PFSK-1 (cell line): ENCODE data around the gene GPR158.

ENCODE experiments used
- FOXP2 ChIP-seq: optimal IDR thresholded peaks from 2 replicates; pipeline ENCODE3; 2011; ENCODE audit warnings: borderline replicate concordance, control low read depth, inconsistent platforms; ENCODE audit not compliant: insufficient read depth; ENCODE audit errors: extremely low read length, extremely low read depth
- POLR2AphosphoS5 ChIP-seq: IDR thresholded peaks from 2 replicates; pipeline ENCODE4 v1.6.1; 2012; ENCODE audit warnings: low read depth, mild to moderate bottlenecking, control low read depth, low read length, moderate library complexity
- SIN3A ChIP-seq: IDR thresholded peaks from 2 replicates; pipeline ENCODE4 v1.6.1; 2012; ENCODE audit warnings: mild to moderate bottlenecking, low read length, moderate library complexity, borderline replicate concordance; ENCODE audit not compliant: insufficient read depth
- TAF1 ChIP-seq: IDR thresholded peaks from 2 replicates; pipeline ENCODE4 v1.6.1; 2012; ENCODE audit warnings: low read length, control low read depth, borderline replicate concordance; ENCODE audit not compliant: insufficient read depth
- TF ChIP-seq, protein P1 (sequence below), 2 experiments: IDR thresholded peaks; 2 replicates each; pipeline versions ENCODE4 v1.6.1 to v1.8.0; 2011 to 2012; ENCODE audit warnings: low read depth in 2 of 2, low read length in 2 of 2, control low read depth in 1 of 2, inconsistent platforms in 1 of 2, mild to moderate bottlenecking in 1 of 2, moderate library complexity in 1 of 2; ENCODE audit not compliant: insufficient read depth in 1 of 2

The GPR158 gene

DNA sequence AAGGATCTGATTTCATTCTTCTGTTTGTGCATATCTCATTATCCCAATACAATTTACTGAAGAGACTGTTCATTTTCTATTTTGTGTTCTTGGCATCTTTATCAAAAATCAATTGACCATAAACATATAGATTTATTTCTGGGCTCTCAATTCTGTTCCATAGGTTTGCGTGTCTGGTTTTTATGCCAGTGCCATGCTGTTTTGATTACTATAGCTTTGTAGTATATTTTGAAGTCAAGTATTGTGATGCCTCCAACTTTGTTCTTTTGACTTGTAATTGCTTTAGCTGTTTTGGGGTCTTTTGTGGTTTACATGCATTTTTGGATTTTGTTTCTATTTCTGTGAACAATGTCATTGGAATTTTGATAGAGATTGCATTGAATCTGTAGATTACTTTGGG lies 278.8 kb downstream of the GPR158 start:
- TF ChIP-seq, protein P1, sequence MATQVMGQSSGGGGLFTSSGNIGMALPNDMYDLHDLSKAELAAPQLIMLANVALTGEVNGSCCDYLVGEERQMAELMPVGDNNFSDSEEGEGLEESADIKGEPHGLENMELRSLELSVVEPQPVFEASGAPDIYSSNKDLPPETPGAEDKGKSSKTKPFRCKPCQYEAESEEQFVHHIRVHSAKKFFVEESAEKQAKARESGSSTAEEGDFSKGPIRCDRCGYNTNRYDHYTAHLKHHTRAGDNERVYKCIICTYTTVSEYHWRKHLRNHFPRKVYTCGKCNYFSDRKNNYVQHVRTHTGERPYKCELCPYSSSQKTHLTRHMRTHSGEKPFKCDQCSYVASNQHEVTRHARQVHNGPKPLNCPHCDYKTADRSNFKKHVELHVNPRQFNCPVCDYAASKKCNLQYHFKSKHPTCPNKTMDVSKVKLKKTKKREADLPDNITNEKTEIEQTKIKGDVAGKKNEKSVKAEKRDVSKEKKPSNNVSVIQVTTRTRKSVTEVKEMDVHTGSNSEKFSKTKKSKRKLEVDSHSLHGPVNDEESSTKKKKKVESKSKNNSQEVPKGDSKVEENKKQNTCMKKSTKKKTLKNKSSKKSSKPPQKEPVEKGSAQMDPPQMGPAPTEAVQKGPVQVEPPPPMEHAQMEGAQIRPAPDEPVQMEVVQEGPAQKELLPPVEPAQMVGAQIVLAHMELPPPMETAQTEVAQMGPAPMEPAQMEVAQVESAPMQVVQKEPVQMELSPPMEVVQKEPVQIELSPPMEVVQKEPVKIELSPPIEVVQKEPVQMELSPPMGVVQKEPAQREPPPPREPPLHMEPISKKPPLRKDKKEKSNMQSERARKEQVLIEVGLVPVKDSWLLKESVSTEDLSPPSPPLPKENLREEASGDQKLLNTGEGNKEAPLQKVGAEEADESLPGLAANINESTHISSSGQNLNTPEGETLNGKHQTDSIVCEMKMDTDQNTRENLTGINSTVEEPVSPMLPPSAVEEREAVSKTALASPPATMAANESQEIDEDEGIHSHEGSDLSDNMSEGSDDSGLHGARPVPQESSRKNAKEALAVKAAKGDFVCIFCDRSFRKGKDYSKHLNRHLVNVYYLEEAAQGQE (IDR thresholded peaks at IDR 0.05; ENCODE audit: insufficient read depth in 1 of 2, low read depth in 2 of 2, low read length in 2 of 2), result no peak
- TF ChIP-seq FOXP2, result no peak
- no peak for TF ChIP-seq SIN3A
- TF ChIP-seq POLR2AphosphoS5, result no peak
- TF ChIP-seq TAF1, result no peak

DNA sequence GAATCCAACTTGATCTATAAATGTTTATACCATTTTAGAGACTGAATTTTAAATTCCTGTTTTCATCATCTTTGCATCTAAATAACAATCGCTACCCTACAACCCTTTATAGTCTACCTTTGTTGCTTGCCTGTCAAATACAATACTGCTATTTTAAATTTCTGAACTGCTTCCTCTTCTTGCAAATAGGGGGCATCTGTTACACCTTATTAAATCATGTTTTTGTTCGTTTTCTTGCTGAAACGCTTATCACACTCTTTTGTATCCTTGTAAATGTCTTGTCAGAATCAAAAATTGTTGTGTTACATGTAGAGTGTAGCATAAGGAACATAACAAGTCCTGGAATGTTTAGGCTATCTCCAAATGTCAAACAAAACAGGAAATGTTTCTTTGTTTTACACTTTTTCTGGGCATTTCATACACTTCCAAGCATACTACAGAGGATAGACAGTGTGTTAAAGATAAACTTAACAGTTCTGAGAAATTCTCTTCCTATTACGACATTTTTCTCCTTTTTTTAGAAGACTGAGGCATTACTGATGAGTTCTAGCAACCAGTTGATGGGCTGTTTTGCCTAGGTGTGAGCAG lies 281.3 kb downstream of the GPR158 start:
- TF ChIP-seq TAF1 (no peak), SIN3A (no peak), POLR2AphosphoS5 (no peak), FOXP2 (no peak)
- TF ChIP-seq, protein P1 (IDR thresholded peaks at IDR 0.05; ENCODE audit: insufficient read depth in 1 of 2, low read depth in 2 of 2, low read length in 2 of 2), result no peak

DNA sequence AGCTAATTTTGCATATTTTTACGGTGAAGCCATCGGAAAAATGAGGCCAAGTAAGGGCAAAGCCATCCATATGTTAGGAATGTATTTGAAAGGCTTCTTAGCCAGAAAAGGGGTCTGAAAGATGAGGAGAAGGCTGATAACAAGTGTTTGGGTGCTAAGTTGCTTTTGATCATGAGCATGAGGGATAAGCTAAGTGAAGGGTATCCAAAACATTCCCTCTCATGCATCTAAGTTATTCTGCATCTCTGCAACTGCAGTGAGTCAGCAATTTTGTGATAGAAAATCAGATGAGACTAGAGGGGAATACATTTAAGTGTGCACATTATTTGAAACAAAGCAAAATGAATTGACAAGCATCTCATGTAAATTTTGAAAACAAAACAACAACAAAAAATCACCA lies 282.8 kb downstream of the GPR158 start:
- TF ChIP-seq POLR2AphosphoS5 (no peak), TAF1 (no peak), FOXP2 (no peak), SIN3A (no peak)
- TF ChIP-seq, protein P1 (IDR thresholded peaks at IDR 0.05; ENCODE audit: insufficient read depth in 1 of 2, low read depth in 2 of 2, low read length in 2 of 2), result no peak

DNA sequence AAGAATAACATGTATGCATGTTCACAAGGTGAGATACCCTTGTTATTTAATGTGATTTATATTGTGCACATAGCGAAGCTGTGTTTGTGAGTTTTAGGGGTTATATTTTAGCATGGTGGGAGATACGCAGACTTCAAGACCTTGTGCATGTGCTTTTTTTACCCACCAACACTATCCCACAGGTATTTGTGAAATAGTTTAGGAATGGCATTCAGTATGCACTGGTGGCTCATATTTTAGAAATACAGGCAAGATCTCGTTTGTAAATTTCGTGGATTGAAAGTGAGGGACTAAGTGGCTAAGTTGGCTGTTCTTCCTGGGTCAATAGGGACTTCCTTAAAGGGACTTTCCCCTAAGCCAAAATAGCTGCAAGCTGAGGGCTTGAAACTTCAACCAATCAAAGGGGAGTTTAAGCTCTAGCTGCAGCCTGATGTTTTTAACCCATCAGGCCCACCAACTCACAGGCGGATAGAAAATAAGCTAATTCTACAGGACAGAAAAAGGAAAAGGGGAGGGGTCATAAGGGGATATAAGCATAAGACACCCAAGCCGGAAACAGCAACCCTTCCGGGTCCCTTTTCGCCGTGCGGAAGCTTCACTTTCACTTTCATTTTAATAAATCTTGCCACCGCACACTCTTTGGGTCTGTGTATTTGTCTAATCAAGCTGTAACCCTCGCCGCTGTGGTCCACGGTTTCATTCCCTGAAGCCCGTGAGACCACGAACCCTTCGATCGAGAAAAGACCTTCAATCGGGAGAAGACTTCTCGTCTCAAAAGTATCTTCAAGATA lies 291.0 kb downstream of the GPR158 start:
- no peak for TF ChIP-seq SIN3A
- TF ChIP-seq POLR2AphosphoS5, result no peak
- no peak for TF ChIP-seq TAF1
- no peak for TF ChIP-seq FOXP2
- TF ChIP-seq, protein P1 (IDR thresholded peaks at IDR 0.05; ENCODE audit: insufficient read depth in 1 of 2, low read depth in 2 of 2, low read length in 2 of 2), result no peak
